CD4-positive, alpha-beta T cell treated with Interleukin-2 at 100 ng/mL for 4 hours (primary cell): ENCODE results near the gene CANT1.

Experiments
- DNase-seq: peaks from one replicate; pipeline ENCODE4 v3.0.0-alpha.2; 2020; ENCODE audit warnings: low spot score

CANT1 gene

GRCh38 chr17:78995761-78996451, 13.7 kb downstream of the CANT1 start:
- no peak for DNase-seq

GRCh38 chr17:78995022-78995760, 14.4 kb downstream of the CANT1 start:
- DNase-seq: no peak

GRCh38 chr17:78993981-78994671, 15.4 kb downstream of the CANT1 start:
- no peak for DNase-seq

- peak; percentile 40 for DNase-seq
Measured at GRCh38 chr17:78993241-78993956, 16.2 kb downstream of the CANT1 start.

- no peak for DNase-seq
Measured at GRCh38 chr17:78992542-78993212, 16.9 kb downstream of the CANT1 start.

GRCh38 chr17:78991906-78992532, 17.5 kb downstream of the CANT1 start:
- DNase-seq: no peak

- DNase-seq: no peak
Measured at GRCh38 chr17:78991017-78991738, 18.4 kb downstream of the CANT1 start.

- DNase-seq: no peak
Measured at GRCh38 chr17:78990349-78991016, 19.1 kb downstream of the CANT1 start.

- DNase-seq: no peak
Measured at GRCh38 chr17:78988152-78988551, 21.4 kb downstream of the CANT1 start.

- DNase-seq: no peak
Measured at GRCh38 chr17:78986649-78987328, 22.8 kb downstream of the CANT1 start.

GRCh38 chr17:78986048-78986648, 23.4 kb downstream of the CANT1 start:
- DNase-seq: no peak

GRCh38 chr17:78985395-78985794, 24.2 kb downstream of the CANT1 start:
- no peak for DNase-seq

- DNase-seq: no peak
Measured at GRCh38 chr17:78981010-78981888, 28.3 kb downstream of the CANT1 start.

GRCh38 chr17:78980624-78980972, 29.0 kb downstream of the CANT1 start:
- no peak for DNase-seq

- peak; percentile 24 for DNase-seq
Measured at GRCh38 chr17:78979780-78980623, 29.6 kb downstream of the CANT1 start, which contains the start of gene LGALS3BP. Gene LGALS3BP, minus strand, starts transcription at chr17:78979923. Its CDS starts 2,732 bp downstream, at chr17:78977191.

GRCh38 chr17:78977997-78978973, 31.3 kb downstream of the CANT1 start:
- no peak for DNase-seq
